SU-DHL-6 (cell line): ENCODE results near the gene STPG2.

Experiments
- EZH2phosphoT487 ChIP-seq: fragments of 200-600 bp; sonication (generic), shearing (Covaris generic); conservative IDR thresholded peaks from 2 replicates; pipeline ENCODE4 v1.6.1; 2018; ENCODE audit warnings: mild to moderate bottlenecking, antibody characterized with exemption, low read length, moderate library complexity, mixed read lengths
- TF ChIP-seq, protein P1 (sequence below): fragments of 200-600 bp; sonication (generic); IDR thresholded peaks from one replicate; pipeline ENCODE4 v1.5.1; 2017; ENCODE audit warnings: antibody characterized with exemption, mild to moderate bottlenecking, low read length, moderate library complexity; ENCODE audit not compliant: insufficient read depth, poor library complexity, severe bottlenecking

DNA sequence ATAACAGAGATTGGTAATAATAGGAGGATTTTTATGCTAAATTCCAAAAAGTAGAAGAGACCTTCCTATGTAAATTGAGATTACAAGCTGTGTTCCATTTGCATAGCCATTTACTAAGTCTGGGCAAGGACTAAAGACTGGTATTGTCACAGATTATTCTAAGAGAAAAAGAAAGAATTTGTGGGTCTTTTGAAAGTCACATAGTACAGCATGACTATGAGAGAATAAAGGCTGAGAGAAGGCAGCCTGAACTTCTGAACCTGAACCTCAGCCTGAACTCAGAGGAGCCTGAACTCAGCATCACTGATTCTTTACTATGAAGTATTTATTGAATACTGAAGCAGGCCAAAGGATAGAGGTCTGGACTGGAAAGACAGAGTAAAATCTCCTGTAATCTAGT is 297.5 kb downstream of the STPG2 start:
- TF ChIP-seq, protein P1, sequence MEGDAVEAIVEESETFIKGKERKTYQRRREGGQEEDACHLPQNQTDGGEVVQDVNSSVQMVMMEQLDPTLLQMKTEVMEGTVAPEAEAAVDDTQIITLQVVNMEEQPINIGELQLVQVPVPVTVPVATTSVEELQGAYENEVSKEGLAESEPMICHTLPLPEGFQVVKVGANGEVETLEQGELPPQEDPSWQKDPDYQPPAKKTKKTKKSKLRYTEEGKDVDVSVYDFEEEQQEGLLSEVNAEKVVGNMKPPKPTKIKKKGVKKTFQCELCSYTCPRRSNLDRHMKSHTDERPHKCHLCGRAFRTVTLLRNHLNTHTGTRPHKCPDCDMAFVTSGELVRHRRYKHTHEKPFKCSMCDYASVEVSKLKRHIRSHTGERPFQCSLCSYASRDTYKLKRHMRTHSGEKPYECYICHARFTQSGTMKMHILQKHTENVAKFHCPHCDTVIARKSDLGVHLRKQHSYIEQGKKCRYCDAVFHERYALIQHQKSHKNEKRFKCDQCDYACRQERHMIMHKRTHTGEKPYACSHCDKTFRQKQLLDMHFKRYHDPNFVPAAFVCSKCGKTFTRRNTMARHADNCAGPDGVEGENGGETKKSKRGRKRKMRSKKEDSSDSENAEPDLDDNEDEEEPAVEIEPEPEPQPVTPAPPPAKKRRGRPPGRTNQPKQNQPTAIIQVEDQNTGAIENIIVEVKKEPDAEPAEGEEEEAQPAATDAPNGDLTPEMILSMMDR = no peak
- TF ChIP-seq EZH2phosphoT487 = no peak
